GM18505 (cell line): ENCODE data around the gene RRAS2.
"Not testable (repeated sequence)": the region's sequence is repeated elsewhere in the genome, so short reads cannot be mapped to it uniquely, and the experiment has no call there.

Experiments used
- ATAC-seq: cut with Tn5 transposase; IDR thresholded peaks from one replicate; pipeline ENCODE4 v1.9.1; 2021; ENCODE audit not compliant: unreplicated experiment
- POLR2A ChIP-seq: IDR thresholded peaks from 4 replicates; pipeline ENCODE4 v1.6.1; 2011; ENCODE audit warnings: borderline replicate concordance; ENCODE audit not compliant: insufficient read depth, insufficient read length; ENCODE audit errors: extremely low read depth

The RRAS2 gene

DNA sequence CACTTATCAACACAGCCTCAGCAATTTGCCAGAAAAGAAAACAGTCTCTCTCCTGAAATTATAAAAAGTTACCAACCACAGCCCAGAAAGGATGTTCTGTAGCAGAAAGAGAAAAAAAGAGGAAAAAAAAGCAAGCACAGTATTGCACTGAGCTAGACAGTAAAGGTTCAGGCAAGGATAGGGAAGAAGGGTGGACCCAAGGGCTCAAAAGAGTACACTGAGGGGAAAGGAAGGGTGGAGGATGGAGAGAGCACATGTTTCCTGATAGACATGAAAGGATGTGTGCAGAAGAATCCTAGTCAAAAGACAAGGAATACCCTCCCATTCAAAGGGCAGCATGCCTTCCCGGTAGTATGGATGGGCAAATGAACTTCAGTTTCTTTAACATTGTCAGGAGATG lies 59.1 kb downstream of the RRAS2 start:
- TF ChIP-seq POLR2A, result no peak
- ATAC-seq, result no peak

DNA sequence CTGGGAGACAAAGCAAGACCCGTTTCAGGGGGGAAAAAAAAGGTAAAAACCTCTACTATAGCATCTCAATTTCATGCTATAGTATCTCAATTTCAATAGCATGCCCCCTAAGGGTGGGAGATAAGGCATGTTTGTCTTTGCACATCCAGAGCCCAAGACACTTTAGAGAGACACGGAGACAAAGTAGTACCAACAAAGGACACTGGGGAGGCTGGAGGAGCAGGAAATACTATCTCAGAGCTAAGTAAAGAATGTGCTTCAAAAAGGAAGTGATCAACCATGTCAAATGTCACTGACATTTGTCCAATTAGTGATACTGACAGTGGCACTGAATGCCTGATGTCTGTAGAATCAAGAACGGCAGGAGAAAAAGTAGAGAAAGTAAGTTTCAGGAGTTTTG lies 68.6 kb downstream of the RRAS2 start:
- TF ChIP-seq POLR2A, result no peak
- no peak for ATAC-seq

DNA sequence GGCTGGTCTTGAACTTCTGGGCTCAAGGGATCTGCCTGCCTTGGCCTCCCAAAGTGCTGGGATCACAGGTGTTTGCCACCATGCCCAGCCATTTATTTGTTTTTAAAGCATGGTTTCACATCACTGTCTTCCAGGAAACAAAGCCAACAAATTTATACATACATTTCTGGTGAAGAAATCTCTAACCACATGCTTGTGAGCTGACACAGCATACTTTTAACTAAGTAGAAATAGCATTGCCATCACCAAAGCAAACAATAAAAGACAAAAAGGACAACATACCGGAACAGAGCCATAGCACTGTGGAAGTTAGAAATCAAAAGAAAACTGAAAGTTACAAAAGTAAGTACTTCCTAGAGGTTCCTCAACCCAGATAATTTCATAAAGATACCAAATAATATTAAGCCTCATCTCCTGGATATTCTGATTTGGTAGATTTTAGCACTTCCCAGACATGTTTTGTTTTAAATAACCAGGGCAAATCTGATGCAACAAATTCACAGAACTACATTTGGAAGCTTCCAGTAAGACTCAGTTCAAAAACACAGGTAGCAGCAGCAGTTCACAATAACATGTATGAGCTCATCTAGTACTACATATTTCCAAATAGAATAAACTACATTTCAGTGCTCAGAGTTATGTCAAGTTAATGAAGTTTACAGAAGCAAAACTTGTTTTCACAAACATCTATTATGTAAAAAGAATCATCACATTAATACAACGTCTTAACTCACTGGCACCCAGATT lies 70.6 kb downstream of the RRAS2 start:
- ATAC-seq, result no peak
- no peak for TF ChIP-seq POLR2A

DNA sequence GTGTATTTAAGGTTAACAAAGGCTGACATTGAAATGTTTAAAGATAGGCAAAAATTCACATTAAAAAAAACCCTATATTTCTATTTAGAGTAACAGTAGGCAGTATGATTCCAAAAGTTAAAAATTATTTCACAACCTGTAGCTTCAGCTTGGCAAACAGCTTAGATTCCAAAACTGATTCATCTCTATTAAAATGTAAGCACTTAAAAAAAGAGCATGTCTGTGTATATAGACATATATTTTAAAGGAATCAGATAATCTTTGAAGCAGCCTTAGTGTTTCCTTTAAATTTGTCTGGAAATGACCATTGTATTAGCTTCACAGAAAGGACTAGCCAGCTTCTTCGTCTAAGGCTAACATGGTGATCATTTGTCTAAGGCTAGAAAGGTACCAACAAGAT lies 80.1 kb downstream of the RRAS2 start:
- not testable (repeated sequence) for ATAC-seq

DNA sequence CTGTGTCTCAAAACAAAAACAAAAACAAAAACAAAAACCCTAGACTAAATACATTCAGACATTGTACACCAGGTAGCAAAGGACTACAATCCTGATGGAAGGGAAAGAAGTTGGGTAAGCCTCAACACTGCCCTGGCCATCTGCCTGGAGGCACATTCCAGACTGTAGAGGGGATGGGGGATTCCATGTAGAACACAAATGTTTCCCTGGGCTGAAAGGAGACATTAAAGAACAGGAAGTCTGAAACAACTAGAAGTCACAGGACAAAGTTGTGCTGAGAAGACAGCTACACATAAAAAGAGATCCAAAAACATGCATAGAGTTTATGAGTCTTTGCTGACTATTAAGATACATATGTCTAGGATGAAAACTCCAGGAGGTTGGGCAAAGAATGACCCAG lies 83.9 kb downstream of the RRAS2 start:
- no peak for ATAC-seq
- TF ChIP-seq POLR2A, result no peak

DNA sequence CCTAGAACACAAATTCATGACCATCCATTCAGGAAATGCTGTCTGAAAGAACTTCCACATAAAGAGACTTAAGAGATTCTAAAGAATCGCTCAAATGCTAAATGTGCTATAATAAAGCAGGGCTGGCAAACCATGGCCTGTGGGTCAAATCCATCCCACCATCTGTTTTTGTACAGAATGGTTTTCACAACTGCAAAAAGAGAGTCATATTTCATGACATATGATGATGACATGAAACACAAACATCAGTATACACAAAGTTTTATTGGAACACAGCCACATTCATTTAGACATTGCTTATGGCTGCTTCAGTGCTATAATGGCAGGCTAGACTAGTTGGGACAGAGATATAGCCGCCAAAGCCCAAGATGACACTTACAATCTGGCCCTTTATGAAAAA lies 85.1 kb downstream of the RRAS2 start:
- no peak for ATAC-seq
- no peak for TF ChIP-seq POLR2A

DNA sequence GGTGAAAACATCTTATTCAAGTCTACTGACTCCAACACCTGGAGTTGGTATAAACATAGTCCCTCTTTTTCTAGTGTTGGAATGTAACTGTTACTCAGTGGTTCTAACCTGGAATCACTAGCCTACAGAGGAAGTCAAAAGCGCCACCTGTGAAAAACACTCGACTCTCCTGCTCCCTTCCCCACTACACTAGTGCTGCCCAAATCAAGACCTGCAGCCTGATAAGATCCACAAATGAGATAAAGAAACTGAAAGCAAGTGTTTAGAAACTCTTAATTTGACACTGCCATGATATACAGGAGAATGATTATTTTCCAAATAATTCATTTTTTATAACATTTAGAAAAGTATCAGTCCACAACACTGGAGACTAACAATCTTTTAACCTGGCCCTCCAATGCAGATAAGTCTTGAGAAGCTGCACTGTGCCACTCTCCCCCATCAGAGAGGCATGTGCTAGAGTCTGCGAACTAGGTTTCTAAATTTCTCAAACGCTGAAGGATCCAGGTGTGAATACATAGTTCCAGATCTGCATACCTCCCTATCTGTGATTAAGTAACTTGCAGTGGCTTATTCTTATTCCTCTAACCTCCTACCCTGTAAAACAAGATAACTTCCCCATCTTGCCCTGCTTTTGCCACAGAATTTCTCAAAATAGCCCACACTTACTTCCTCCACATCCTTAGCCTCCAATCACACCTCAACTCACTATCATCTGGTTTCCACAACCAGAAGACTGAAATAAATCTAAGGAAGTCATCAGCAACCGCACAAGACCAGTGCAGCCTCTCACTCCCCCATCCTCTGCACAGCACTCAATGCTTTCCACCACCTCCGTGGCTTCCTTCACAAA lies 88.1 kb downstream of the RRAS2 start:
- ATAC-seq, result no peak

DNA sequence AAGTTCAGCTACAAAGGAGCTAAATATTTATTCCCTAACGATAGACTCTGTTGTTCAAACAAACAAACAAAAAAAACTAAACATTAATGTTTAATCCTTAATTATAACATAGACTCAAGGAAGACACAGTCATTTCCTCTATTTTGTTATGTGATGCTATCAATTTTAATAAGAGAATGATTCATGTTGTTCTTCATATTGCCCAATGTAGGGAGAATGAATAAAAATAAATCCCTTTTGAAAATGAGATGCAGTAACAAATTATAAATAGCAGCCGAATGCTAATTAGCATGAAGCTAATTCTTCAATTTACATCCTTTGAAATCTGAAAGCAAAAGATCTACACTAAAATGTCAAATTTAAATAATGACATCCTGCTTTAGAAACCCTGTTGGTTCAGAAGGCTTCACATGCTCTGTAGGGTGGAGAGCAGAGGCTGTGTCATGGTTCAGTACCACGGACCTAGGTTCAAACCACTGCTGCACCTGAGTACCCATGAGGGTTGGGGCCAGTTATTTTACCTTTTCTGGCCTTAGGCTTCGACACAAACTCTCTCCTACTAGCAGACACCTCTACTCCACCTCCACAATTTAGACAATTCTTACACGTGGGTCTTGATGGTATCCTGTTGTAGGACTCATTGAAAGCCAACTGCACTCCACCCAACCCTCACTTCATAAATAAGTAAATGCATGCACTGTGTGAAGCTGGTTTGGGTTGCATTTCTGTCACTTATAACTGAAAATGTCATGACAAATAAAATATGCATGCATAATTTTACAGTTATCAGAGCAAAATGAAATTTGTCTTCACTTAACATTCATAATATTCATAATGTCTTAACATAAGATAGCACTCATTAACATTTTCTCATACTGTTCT lies 89.0 kb downstream of the RRAS2 start:
- no peak for TF ChIP-seq POLR2A
- ATAC-seq, result no peak

More for the DNA sequence above, 88.1 kb downstream of the RRAS2 start:
- no peak for TF ChIP-seq POLR2A

DNA sequence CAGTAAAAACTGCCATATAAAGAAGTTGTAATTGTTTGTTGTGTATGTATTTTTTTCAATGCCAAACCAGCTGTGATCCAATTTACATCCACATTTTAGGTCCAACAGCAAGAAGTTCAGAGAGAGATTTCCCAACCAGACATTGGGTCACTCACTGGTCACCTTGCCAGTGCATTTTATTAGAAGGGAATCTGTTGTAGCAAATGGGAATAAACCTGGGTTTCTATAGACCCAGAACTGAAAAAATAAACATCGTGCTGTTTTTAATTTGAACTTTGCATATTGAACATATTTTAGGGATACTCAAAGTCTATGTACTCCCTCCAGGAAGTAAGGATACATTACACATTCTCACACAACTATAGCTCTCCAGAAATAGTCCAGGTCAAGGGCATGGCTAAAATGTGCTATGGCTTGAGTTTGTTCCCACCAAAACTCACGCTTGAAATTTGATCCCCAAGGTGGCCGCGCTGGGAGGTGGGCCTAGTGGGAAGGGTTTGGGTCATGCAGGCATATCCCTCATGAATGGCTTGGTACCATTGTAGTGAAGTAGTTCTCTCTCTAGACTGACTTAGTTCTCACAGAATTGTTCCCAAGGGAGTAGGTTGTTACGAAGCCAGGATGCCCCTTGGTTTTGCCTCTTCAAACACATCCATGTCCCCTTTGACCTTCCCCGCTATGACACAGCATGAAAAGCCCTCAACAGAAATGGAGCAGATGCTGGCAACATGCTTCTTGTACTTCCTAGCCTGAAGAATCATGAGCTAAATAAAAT lies 90.9 kb downstream of the RRAS2 start:
- no peak for ATAC-seq
- TF ChIP-seq POLR2A, result no peak

DNA sequence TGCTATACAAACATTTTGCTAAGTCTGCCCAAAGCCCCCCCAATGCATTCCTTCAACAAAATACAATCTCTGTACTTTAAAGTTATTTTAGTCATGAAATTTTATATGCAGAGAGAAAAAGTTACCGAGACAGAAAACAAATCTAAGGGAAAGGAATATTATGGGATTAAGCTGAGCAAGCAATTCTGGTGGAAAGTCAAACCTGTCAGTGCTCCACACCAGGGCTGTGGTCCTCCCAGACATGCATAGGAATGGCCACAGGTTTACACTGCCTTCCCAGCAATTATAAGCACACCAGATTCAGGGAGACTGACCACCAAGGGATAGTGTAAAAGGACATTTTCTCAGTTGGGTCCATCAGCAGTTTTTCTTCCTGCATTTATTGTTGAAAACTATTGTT lies 92.4 kb downstream of the RRAS2 start:
- no peak for TF ChIP-seq POLR2A
- no peak for ATAC-seq

DNA sequence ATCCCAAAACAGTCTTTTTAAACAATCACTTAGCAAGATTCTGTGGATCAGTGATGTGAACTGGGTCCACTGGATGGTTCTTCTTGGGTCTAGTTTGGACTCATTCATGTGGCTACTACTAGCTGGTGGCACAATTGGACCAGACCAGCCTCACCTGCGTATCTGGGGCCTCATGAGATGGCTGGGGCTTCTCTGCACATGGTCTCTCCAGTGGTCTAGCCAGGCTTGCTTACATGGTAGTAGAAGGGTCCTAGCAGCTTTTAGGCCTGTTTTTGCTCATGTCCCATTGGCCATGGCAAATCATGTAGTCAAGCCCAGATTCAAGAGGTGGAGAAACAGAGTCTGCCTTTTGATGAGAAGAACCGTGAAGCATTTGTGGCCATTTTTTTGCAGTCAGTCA lies 94.0 kb downstream of the RRAS2 start:
- ATAC-seq, result no peak
- no peak for TF ChIP-seq POLR2A

DNA sequence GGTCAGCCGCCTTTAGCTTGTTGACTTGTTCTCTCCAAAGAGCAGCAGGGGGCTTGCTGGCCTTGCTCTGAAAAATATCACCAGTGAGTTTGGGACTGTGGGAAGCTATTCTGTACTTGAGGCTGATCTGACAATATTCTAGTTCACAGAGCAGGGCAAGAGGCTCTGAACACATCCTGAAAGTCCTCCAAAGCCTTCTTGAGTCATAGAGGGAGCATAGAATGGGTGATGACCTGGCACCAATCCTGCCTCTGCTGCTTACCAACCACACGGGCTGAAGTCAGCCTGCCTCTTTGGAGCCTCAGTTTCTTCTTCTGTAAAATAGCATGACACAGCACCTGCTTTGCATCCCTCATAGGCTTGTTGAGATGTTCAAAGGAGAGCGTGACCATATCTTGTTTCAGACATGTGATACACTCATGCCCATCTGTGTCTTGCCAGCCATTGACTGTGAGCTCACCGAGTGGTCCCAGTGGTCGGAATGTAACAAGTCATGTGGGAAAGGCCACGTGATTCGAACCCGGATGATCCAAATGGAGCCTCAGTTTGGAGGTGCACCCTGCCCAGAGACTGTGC lies 96.6 kb downstream of the RRAS2 start:
- no peak for ATAC-seq
- no peak for TF ChIP-seq POLR2A
